ENCODE measurements around the gene SEMA6A.

DNA sequence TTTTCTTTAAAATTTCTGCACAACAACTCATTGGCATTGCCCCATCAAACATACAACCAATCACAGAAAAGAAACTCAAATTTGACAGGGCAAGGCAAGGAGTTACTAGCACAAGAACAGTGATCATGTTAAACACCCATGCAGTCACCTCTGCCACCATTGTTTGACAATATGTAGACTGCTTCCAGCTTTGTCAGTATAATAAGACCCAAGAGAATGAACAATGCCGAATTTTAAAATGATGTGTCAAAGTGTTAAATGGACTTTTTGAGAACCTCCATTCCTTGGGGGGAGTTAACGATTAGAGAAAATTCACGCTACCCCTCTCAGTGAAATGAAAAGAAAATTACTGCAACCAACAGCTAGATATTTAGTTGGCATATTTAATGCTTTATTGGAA, 109.2 kb downstream of the SEMA6A start:
- TF ChIP-seq, protein P1, sequence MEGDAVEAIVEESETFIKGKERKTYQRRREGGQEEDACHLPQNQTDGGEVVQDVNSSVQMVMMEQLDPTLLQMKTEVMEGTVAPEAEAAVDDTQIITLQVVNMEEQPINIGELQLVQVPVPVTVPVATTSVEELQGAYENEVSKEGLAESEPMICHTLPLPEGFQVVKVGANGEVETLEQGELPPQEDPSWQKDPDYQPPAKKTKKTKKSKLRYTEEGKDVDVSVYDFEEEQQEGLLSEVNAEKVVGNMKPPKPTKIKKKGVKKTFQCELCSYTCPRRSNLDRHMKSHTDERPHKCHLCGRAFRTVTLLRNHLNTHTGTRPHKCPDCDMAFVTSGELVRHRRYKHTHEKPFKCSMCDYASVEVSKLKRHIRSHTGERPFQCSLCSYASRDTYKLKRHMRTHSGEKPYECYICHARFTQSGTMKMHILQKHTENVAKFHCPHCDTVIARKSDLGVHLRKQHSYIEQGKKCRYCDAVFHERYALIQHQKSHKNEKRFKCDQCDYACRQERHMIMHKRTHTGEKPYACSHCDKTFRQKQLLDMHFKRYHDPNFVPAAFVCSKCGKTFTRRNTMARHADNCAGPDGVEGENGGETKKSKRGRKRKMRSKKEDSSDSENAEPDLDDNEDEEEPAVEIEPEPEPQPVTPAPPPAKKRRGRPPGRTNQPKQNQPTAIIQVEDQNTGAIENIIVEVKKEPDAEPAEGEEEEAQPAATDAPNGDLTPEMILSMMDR (IDR thresholded peaks at IDR 0.05), result no peak
- TF ChIP-seq, protein P2, sequence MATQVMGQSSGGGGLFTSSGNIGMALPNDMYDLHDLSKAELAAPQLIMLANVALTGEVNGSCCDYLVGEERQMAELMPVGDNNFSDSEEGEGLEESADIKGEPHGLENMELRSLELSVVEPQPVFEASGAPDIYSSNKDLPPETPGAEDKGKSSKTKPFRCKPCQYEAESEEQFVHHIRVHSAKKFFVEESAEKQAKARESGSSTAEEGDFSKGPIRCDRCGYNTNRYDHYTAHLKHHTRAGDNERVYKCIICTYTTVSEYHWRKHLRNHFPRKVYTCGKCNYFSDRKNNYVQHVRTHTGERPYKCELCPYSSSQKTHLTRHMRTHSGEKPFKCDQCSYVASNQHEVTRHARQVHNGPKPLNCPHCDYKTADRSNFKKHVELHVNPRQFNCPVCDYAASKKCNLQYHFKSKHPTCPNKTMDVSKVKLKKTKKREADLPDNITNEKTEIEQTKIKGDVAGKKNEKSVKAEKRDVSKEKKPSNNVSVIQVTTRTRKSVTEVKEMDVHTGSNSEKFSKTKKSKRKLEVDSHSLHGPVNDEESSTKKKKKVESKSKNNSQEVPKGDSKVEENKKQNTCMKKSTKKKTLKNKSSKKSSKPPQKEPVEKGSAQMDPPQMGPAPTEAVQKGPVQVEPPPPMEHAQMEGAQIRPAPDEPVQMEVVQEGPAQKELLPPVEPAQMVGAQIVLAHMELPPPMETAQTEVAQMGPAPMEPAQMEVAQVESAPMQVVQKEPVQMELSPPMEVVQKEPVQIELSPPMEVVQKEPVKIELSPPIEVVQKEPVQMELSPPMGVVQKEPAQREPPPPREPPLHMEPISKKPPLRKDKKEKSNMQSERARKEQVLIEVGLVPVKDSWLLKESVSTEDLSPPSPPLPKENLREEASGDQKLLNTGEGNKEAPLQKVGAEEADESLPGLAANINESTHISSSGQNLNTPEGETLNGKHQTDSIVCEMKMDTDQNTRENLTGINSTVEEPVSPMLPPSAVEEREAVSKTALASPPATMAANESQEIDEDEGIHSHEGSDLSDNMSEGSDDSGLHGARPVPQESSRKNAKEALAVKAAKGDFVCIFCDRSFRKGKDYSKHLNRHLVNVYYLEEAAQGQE (IDR thresholded peaks at IDR 0.05; ENCODE audit: low read depth, low read length), result no peak
- no peak for TF ChIP-seq FOXM1 (IDR thresholded peaks at IDR 0.05; ENCODE audit: low read depth)
- no peak for TF ChIP-seq TCF12 (IDR thresholded peaks at IDR 0.05)
- TF ChIP-seq EZH2phosphoT487 (IDR thresholded peaks at IDR 0.05; ENCODE audit: borderline replicate concordance, low read depth), result no peak
- TF ChIP-seq, protein P3, sequence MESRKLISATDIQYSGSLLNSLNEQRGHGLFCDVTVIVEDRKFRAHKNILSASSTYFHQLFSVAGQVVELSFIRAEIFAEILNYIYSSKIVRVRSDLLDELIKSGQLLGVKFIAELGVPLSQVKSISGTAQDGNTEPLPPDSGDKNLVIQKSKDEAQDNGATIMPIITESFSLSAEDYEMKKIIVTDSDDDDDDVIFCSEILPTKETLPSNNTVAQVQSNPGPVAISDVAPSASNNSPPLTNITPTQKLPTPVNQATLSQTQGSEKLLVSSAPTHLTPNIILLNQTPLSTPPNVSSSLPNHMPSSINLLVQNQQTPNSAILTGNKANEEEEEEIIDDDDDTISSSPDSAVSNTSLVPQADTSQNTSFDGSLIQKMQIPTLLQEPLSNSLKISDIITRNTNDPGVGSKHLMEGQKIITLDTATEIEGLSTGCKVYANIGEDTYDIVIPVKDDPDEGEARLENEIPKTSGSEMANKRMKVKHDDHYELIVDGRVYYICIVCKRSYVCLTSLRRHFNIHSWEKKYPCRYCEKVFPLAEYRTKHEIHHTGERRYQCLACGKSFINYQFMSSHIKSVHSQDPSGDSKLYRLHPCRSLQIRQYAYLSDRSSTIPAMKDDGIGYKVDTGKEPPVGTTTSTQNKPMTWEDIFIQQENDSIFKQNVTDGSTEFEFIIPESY (IDR thresholded peaks at IDR 0.05; ENCODE audit: borderline replicate concordance, low read depth), result no peak
